Urothelium cell line (cell line): ENCODE data around the gene SUGP1.
"Not testable (repeated sequence)": the region's sequence is repeated elsewhere in the genome, so short reads cannot be mapped to it uniquely, and the experiment has no call there.

ENCODE experiments used
- DNase-seq: peaks from one replicate; pipeline ENCODE4 v3.0.0; 2011; ENCODE audit warnings: low spot score, mixed read lengths
- FAIRE-seq: peaks from 2 replicates; lab custom pipeline; 2011; peaks lifted over from hg19 to GRCh38; lab: Jason Lieb, UNC

SUGP1 gene, protein sequence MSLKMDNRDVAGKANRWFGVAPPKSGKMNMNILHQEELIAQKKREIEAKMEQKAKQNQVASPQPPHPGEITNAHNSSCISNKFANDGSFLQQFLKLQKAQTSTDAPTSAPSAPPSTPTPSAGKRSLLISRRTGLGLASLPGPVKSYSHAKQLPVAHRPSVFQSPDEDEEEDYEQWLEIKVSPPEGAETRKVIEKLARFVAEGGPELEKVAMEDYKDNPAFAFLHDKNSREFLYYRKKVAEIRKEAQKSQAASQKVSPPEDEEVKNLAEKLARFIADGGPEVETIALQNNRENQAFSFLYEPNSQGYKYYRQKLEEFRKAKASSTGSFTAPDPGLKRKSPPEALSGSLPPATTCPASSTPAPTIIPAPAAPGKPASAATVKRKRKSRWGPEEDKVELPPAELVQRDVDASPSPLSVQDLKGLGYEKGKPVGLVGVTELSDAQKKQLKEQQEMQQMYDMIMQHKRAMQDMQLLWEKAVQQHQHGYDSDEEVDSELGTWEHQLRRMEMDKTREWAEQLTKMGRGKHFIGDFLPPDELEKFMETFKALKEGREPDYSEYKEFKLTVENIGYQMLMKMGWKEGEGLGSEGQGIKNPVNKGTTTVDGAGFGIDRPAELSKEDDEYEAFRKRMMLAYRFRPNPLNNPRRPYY

GRCh38 chr19:19320361-19321140 lies at the start of gene SUGP1, which contains the start of gene MAU2:
TSS of gene SUGP1 (minus strand) at chr19:19320509. CDS start at chr19:19320496, 13 bp downstream.
TSS of gene MAU2 (plus strand) at chr19:19320829. CDS start at chr19:19320860, 31 bp downstream.
- DNase-seq (peak; percentile 92), FAIRE-seq (no peak)

- FAIRE-seq (no peak), DNase-seq (no peak)
Measured at GRCh38 chr19:19368087-19368486, 47.8 kb upstream of the SUGP1 start.

- peak; percentile 67 for DNase-seq
- no peak for FAIRE-seq
Measured at GRCh38 chr19:19366434-19367396, 46.4 kb upstream of the SUGP1 start.

DNA sequence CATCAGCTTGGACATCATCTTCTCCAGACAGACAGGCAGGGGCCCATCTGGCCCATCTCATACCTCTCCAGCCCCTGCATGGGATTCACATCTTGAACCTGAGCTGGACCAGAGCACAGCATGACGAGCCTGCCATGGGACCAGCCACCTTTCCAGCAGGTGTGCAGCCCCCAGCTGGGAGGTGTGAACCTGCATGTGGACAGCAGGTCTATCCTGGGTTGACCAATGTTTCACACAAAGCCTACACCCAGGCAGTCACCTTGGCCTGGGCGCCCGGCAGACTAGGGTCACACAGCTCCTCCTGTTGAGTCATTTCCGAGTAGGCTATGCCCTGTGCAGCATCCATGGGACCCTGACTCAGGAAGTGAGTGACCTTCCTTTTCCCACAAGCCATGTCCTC lies 41.8 kb upstream of the SUGP1 start:
- FAIRE-seq (no peak), DNase-seq (no peak)

- FAIRE-seq (no peak), DNase-seq (peak; percentile 60)
Measured at GRCh38 chr19:19361075-19361594, 40.8 kb upstream of the SUGP1 start.

DNA sequence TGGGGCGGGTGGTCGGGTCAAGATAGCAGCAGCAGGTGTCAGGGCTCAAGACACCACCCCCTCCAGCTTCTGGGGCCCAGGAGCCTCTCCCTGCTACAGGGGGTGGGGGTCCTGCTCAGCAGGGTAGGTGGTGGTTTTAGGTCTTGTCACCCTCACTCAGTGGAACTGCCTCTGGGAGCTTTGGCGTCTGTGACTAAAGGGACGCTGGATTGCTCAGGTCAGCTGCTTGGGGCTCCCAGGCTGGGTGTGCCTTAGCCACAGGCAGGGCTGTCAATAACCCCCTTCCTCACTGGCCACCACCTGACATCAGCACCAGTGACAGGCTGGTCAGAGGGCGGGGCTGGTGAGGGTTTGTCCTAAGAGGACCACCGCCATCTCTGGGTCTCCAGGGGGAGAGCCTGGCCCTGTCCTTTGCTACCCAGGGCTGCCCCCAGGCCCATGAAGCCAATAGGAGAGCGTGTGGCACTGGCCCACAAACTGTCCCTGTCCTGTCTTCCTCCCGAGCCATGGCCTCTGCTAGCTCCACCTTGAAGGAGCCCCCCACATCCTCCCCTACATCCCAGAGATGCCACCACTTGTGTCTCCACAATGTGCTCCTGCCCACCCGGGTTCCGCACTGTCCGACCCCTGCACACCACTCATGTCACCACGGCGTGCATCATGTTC lies 36.7 kb upstream of the SUGP1 start:
- FAIRE-seq = no peak
- DNase-seq = no peak

DNA sequence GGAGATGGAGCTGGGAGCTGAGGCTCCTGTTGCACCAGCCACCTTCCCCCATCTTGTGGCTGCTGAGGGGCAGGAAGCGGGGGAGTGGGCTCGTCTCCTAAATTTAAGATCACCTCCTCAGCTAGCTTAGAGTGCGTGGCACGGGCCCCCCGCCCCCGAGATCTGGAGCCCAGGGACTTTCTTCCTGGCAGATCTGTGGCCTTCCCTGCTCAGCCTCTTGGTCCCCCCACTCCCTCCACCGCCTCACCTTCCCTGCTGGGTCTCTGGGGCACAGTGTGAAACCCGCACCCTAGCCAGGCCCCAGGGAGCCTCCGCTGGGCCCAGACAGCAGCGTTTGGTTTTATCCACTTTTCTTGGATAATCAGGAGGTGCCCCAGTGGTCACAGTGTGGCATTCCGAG lies 36.2 kb upstream of the SUGP1 start:
- no peak for DNase-seq
- no peak for FAIRE-seq

- FAIRE-seq = no peak
- DNase-seq = no peak
Measured at GRCh38 chr19:19355606-19356139, 35.4 kb upstream of the SUGP1 start.

- DNase-seq (no peak), FAIRE-seq (no peak)
Measured at GRCh38 chr19:19354932-19355331, 34.6 kb upstream of the SUGP1 start.

DNA sequence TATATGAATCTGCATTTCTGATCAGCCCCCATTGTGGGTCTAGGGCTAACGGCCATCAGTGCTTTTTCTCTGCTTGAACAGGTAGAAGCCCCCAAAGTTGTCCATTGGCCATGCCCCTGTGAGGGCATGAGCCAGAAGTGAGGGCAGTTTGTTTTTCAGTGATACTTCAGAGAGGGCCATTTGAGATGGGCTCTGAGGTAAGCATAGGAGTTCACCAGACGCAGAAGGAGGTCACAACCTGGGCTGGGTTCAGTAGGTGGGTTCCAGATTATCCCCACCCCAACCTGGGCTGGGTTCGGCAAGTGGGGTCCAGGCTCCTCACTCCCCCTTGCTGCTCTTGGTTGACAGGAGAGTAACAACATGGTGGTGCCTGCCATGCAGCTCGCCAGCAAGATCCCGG lies 33.7 kb upstream of the SUGP1 start:
- FAIRE-seq = no peak
- DNase-seq = no peak

GRCh38 chr19:19352823-19353222 lies 32.5 kb upstream of the SUGP1 start:
- DNase-seq = no peak
- no peak for FAIRE-seq

GRCh38 chr19:19350756-19351155 lies 30.4 kb upstream of the SUGP1 start:
- not testable (repeated sequence) for FAIRE-seq, DNase-seq

DNA sequence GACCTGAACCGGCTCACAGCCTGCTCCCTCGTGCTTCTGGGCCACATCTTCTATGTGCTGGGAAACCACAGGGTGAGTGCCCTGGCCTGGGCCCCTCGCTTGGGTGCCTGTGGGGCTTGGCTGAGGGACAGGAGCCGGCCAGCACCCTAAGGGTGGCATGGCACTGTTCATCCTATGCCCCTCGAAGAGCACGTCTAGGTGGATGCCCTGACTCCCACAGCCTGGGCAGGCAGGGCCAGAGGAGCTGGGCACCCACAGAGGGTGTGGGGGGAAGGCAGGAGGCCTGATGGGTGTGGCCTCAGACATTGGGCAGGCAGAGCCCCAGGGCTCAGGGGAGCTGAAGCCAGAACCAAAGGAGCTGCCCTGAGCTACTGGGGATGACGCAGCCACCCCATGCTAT lies 29.1 kb upstream of the SUGP1 start:
- FAIRE-seq (no peak), DNase-seq (no peak)

GRCh38 chr19:19348266-19348665 lies 28.0 kb upstream of the SUGP1 start:
- FAIRE-seq (no peak), DNase-seq (no peak)

DNA sequence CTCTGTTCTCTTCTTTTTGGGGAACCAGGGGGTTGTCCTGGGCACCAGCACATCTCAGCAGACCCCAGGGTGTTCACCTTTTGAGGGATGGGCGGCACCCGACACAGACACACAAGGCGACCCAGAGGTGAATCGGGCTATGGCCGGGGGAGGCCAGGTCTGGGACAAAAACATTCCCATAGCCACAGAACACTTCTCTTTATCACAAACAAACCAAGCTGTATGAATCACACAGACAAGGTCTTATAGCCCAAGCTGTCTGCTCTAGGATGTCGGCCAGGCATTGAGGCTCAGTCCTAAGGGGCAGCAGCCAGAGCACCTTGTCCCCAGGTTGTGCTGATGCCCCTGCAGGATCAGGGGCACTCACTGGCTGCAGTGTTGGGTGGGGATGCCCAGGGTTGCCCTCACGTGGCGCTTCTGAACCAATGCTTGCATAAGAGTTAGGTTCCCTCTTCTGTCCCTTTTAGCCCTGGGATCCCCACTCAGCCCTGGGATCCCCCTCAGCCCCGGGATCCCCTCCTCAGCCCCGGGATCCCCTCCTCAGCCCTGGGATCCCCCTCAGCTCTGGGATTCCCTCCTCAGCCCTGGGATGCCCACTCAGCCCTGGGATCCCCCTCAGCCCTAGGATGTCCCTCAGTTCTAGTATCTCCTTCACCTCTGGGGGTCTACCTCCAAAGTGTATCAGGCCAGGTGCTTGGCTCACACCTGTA lies 27.2 kb upstream of the SUGP1 start:
- FAIRE-seq = no peak
- no peak for DNase-seq

DNA sequence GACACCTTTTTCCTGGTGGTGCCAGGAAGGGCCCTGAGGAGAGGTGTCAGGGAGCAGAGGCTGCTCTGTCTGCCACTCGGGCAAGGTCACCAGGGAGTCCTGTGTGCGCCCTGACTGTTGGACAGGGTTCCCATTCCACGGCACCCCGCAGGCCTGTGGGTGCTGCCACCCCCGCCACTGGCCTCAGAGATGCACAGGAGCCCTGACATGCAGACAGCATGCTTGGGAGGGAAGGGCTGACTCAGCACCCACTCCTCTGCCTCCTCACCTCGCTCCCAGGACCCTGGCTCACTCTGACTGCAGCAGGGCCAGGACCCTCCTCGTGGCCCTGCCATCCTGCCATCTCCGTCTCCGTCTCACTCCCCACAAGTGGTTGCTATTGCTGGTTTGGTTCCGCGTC lies 25.7 kb upstream of the SUGP1 start:
- no peak for FAIRE-seq
- no peak for DNase-seq

DNA sequence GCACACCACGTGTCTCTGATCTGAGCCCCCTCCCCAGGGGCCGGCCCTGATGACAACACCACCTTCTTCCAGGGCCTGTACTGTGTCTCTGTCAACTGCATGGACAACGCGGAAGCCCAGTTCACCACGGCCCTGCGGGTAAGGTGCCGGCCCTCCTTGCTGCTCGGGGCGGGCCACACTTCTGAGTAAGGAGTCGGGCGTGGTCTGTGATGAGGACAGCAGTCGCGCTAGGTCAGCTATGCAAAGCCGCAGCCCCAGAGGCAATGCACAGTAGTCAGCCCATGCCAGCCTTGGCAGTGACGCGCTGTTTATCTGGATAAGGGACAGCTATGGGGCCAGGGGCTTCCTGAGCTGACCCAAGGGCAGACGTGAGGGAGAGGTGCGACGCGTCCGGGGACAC lies 24.9 kb upstream of the SUGP1 start:
- no peak for DNase-seq
- no peak for FAIRE-seq

DNA sequence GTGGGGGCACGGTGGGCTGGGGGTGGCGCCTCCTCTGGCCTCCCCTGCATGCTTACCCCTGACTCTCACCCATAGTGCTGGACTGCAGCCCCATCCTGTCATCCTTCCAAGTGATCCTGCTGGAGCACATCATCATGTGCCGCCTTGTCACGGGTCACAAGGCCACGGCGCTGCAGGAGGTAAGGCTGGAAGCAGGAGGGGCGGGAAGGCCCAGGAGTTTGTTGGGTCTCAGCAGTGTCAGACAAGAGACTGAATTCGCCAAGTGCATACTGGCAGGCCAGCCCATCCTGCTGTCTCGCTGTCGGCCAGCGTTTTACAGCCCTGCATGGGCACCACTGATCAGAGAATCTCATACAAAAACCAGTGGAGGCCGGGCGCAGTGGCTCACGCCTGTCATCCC lies 23.5 kb upstream of the SUGP1 start:
- FAIRE-seq = no peak
- DNase-seq = no peak

DNA sequence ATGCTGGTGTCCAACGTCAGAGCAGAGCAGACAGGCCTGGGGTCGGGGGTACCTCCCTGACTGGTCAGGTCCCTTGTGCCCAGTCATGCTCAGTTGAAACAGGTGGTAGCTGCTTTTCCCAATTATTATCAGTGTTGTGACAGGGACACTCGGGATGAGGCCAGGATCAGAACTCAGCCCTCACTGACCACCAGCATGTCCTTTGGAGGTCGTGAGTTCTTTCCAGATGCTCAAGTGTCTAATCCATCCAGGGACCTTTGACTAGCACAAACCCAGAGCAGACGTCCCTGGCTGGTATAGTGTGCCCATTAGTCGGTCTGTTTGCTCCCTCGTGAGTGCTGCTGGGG lies 22.7 kb upstream of the SUGP1 start:
- FAIRE-seq (no peak), DNase-seq (no peak)
